HepG2 (cell line): ENCODE measurements around the gene TRABD. TPM values are rescaled to one million over a fixed set of nuclear protein-coding genes. Genes with fewer than 3 reads are reported as not detected.
A peak's percentile ranks its signal among the peaks of the same experiment; 100 is the strongest.

ENCODE experiments used
- ATAC-seq: fragments of 200-7000 bp; cut with Tn5 transposase; 3 replicates; pipeline ENCODE4 v1.9.1; 2020; ENCODE audit warnings: mild to moderate bottlenecking, moderate library complexity
- BruUV-seq: library from RNA; stranded (reverse); fragments of 400-500 nt; replicated peaks from 2 replicates; lab custom pipeline; 2021; lab: Mats Ljungman, UMichigan
- CTCF ChIA-PET: fragments of 300-600 bp; formaldehyde crosslinking; extraction: SDS; loops from one replicate; lab custom pipeline; 2021; ENCODE audit warnings: low total read pairs, inconsistent platforms, low intra/inter-chr PET ratio; lab: Yijun Ruan, JAX
- POLR2A ChIA-PET: fragments of 350-600 bp; sonication (Branson Sonifier 250); formaldehyde crosslinking; loops from one replicate; lab custom pipeline; 2020; ENCODE audit warnings: antibody characterized with exemption, inconsistent platforms; lab: Yijun Ruan, JAX
- DNase-seq: peaks from one replicate; pipeline ENCODE4 v3.0.0-alpha.2; 2015; ENCODE audit warnings: low spot score
- FAIRE-seq: peaks from 3 replicates; lab custom pipeline; 2011; peaks lifted over from hg19 to GRCh38; lab: Jason Lieb, UNC
- H2AFZ ChIP-seq: one replicate; pipeline ENCODE4 v1.6.1; 2011; ENCODE audit warnings: low read length, inconsistent platforms
- H3K27ac ChIP-seq: fragments of 300-600 bp; 3 replicates; pipeline ENCODE4 v1.8.0; 2011; ENCODE audit warnings: mixed run types, mild to moderate bottlenecking, mixed read lengths, low read length, inconsistent platforms; ENCODE audit not compliant: insufficient read depth; ENCODE audit errors: extremely low read length
- H3K27me3 ChIP-seq, 2 experiments: fragments of 200-600 bp in 1 of 2; 2 replicates in 1 of 2; 3 replicates in 1 of 2; pipeline versions ENCODE4 v1.6.0 to v1.8.0; 2011; ENCODE audit warnings: low read length in 2 of 2, mild to moderate bottlenecking in 2 of 2, moderate library complexity in 2 of 2, inconsistent platforms in 1 of 2; ENCODE audit not compliant: insufficient read depth in 2 of 2, control insufficient read depth in 1 of 2
- H3K36me3 ChIP-seq, 2 experiments: fragments of 200-600 bp in 1 of 2; replicated peaks in 1 of 2; 2 replicates in 1 of 2; 3 replicates in 1 of 2; pipeline versions ENCODE4 v1.5.1 to v1.8.0; 2011; ENCODE audit warnings: low read length in 2 of 2, inconsistent platforms in 1 of 2; ENCODE audit not compliant: insufficient read depth in 2 of 2, control insufficient read depth in 1 of 2
- H3K4me1 ChIP-seq: 2 replicates; pipeline ENCODE4 v1.5.1; 2012; ENCODE audit warnings: low read length, inconsistent platforms; ENCODE audit not compliant: insufficient read depth
- H3K4me2 ChIP-seq: 2 replicates; pipeline ENCODE4 v1.6.0; 2011; ENCODE audit warnings: low read depth, low read length, inconsistent platforms
- H3K4me3 ChIP-seq, 3 experiments: fragments of 200-600 bp in 1 of 3; sonication (generic), shearing (Covaris generic) in 1 of 3; replicated peaks in 1 of 3; 2 replicates each; pipeline ENCODE4 v1.5.1; 2011 to 2016; ENCODE audit warnings: low read length in 3 of 3, inconsistent platforms in 2 of 3, low read depth in 2 of 3, mild to moderate bottlenecking in 2 of 3, control low read depth in 1 of 3, mixed read lengths in 1 of 3; ENCODE audit not compliant: insufficient read depth in 1 of 3
- H3K79me2 ChIP-seq: one replicate; pipeline ENCODE4 v1.6.1; 2011; ENCODE audit warnings: low read length, inconsistent platforms; ENCODE audit not compliant: insufficient read depth
- H3K9ac ChIP-seq: 2 replicates; pipeline ENCODE4 v1.6.0; 2011; ENCODE audit warnings: mild to moderate bottlenecking, low read depth, low read length, inconsistent platforms; ENCODE audit not compliant: insufficient read depth
- H3K9me3 ChIP-seq: 2 replicates; pipeline ENCODE4 v1.5.1; 2012; ENCODE audit warnings: mild to moderate bottlenecking, low read length
- H4K20me1 ChIP-seq: 2 replicates; pipeline ENCODE4 v1.6.0; 2011; ENCODE audit warnings: inconsistent platforms, mild to moderate bottlenecking, low read length, moderate library complexity; ENCODE audit not compliant: insufficient read depth
- FOXK1 ChIP-seq: sonication (generic); formaldehyde crosslinking; IDR thresholded peaks from 2 replicates; pipeline ENCODE4 v1.4.0; 2020; ENCODE audit warnings: low read depth, missing genetic modification reagents, borderline replicate concordance
- HMGA1 ChIP-seq: sonication (generic); formaldehyde crosslinking; conservative IDR thresholded peaks from 2 replicates; pipeline ENCODE4 v1.4.0; 2020; ENCODE audit warnings: missing genetic modification reagents
- NFIC ChIP-seq: IDR thresholded peaks from 2 replicates; pipeline ENCODE4 v1.6.1; 2012; ENCODE audit warnings: mild to moderate bottlenecking, low read length, inconsistent platforms
- ZNF550 ChIP-seq: sonication (generic); formaldehyde crosslinking; IDR thresholded peaks from 2 replicates; pipeline ENCODE4 v1.4.0; 2020; ENCODE audit warnings: mild to moderate bottlenecking, missing genetic modification reagents, borderline replicate concordance
- WGBS: methylation state at CpG from one replicate; pipeline ENCODE4 v1.1.6; 2017; ENCODE audit warnings: low lambda C conversion rate; 5-methylcytosine and 5-hydroxymethylcytosine counted together
- in situ Hi-C: cut with HindIII; loops from 2 replicates; pipeline ENCODE4 v1.10.0; 2017; ENCODE audit warnings: low pct_unique_long_range_greater_than_20kb; ENCODE audit not compliant: extremely low pct_ligation_motif_present
- intact Hi-C: fragments of 100-400 bp; cut with micrococcal nuclease; formaldehyde crosslinking; loops from one replicate; pipeline ENCODE4 v1.10.0; 2022; ENCODE audit not compliant: unreplicated experiment
- polyA plus RNA-seq, 8 experiments: library from polyadenylated mRNA; depleted of rRNA in 3 of 8; stranded (reverse) in 7 of 8; unstranded in 1 of 8; fragments of >200 nt; fragmentation: Illumina TruSeq in 4 of 8; extraction: Trizol in 4 of 8; gene quantifications; 2 replicates each; pipeline versions ENCODE4 v1.2.1 to v1.2.3, GENCODE V29; 2011 to 2016; ENCODE audit warnings: low read depth in 4 of 8, missing spikeins in 1 of 8, mixed read lengths in 1 of 8; ENCODE audit not compliant: insufficient read depth in 1 of 8
- total RNA-seq, 5 experiments: library from RNA; depleted of rRNA; stranded (reverse); fragments of >200 nt; fragmentation: Illumina TruSeq; extraction: Trizol; gene quantifications; 2 replicates each; pipeline ENCODE4 v1.2.3, GENCODE V29; 2016; ENCODE audit warnings: low read depth in 1 of 5
- TF ChIP-seq, protein P1 (sequence below), 2 experiments: sonication (generic) in 1 of 2; formaldehyde crosslinking in 1 of 2; IDR thresholded peaks; 2 replicates each; pipeline versions ENCODE4 v1.6.1 to v1.9.0; 2014 to 2022; ENCODE audit warnings: antibody characterized with exemption in 1 of 2, borderline replicate concordance in 1 of 2, inconsistent platforms in 1 of 2, low read depth in 1 of 2, missing genetic modification reagents in 1 of 2

Gene TRABD
- total and polyA plus RNA-seq, 2 of the 13 experiments (the other 11 are each of a cell fraction or from before 2014, with no cell fraction given): 21.5 to 28.9 TPM

DNA sequence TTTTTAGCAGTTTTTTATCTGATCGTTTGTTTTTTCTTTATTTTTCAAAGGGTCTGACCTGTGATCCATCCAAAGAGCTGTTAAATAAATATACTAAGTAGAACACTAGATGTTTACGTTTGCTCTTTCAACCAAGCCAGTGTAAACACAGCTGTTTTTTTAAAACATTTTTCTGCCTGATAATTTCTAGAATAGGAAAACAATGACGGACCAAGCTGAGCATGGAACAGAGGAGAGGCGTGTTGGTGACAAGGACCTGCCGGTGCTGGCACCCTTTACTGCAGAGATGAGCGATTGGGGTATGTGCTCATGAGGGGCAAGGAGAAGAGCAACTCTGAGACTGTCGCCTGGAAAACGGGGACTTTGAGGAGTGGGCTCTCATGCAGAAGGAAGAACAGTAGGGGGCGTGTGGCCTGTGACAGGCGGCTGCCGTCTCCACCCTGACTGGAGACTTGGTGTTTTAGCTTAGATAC is 43.8 kb upstream of the TRABD start (continued):
- TF ChIP-seq, protein P1, sequence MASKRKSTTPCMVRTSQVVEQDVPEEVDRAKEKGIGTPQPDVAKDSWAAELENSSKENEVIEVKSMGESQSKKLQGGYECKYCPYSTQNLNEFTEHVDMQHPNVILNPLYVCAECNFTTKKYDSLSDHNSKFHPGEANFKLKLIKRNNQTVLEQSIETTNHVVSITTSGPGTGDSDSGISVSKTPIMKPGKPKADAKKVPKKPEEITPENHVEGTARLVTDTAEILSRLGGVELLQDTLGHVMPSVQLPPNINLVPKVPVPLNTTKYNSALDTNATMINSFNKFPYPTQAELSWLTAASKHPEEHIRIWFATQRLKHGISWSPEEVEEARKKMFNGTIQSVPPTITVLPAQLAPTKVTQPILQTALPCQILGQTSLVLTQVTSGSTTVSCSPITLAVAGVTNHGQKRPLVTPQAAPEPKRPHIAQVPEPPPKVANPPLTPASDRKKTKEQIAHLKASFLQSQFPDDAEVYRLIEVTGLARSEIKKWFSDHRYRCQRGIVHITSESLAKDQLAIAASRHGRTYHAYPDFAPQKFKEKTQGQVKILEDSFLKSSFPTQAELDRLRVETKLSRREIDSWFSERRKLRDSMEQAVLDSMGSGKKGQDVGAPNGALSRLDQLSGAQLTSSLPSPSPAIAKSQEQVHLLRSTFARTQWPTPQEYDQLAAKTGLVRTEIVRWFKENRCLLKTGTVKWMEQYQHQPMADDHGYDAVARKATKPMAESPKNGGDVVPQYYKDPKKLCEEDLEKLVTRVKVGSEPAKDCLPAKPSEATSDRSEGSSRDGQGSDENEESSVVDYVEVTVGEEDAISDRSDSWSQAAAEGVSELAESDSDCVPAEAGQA (IDR thresholded peaks at IDR 0.05; ENCODE audit: low read depth): no peak
- TF ChIP-seq, protein P1 (CRISPR knock-in tag; IDR thresholded peaks at IDR 0.05; ENCODE audit: borderline replicate concordance): no peak
- TF ChIP-seq FOXK1 (CRISPR knock-in tag) (peak; percentile 38; the same call in 1 of the 2 replicates), NFIC (0 out of 2 replicates have a peak, but pooled peaks have one; percentile 65)

DNA sequence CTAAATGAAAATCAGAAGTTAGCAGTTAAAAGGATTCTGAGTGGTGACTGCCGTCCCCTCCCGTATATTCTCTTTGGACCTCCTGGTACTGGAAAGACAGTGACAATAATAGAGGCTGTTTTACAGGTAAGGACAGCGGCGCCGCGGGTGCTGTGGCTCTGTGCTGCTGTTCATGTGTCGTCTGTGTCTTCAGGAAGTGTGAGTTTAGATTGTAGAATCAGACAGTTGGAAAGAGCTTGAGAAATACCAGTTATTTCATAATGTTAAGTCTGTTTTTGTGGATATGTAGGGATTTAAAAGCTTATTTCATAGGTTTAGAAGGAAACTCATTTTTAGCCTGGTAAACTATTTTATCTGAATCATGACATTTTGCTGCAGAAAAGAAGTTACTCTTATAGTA is 42.6 kb upstream of the TRABD start:
- in situ Hi-C loops: no loop called here
- DNase-seq: no peak

More for the DNA sequence above, 42.6 kb upstream of the TRABD start:
- POLR2A ChIA-PET: no interaction called here
- no peaks in the 10 kb centered on the region for H3K36me3 ChIP-seq
- 3% methylated on average over 7 of the region's 7 CpGs for WGBS
- peak overlapping the region; percentile 25; the same call in 1 of the 2 replicates for H3K4me2 ChIP-seq
- BruUV-seq: no TSS peak
- no peaks in the 10 kb centered on the region for H3K79me2 ChIP-seq
- no peak overlapping the region for H3K9ac ChIP-seq
- H3K4me3 ChIP-seq: no peak overlapping the region
- no peaks in the 10 kb centered on the region for H3K9me3 ChIP-seq
- H3K27ac ChIP-seq: no peak overlapping the region
- ATAC-seq: no peak
- CTCF ChIA-PET: no interaction called here
- H2AFZ ChIP-seq: no peak overlapping the region
- no peak for FAIRE-seq
- no peaks in the 10 kb centered on the region for H4K20me1 ChIP-seq
- H3K4me1 ChIP-seq: peaks cover 92% of the 10 kb centered on the region
- H3K27me3 ChIP-seq: peaks cover 2 to 24% of the 10 kb centered on the region in 2 experiments
- TF ChIP-seq ZNF550 (CRISPR knock-in tag) (no peak), HMGA1 (CRISPR knock-in tag) (no peak)
- intact Hi-C loops: no loop called here
